Neural cell (in vitro differentiated cells): ENCODE measurements around the gene OTUB2. TPM values are rescaled to one million over a fixed set of nuclear protein-coding genes. Genes with fewer than 3 reads are reported as not detected.

Source experiments
- H2AFZ ChIP-seq: fragments of 200-600, 300-800 bp; sonication (generic), shearing (Covaris generic); 2 replicates; pipeline ENCODE4 v1.6.0; 2014; ENCODE audit warnings: low read depth, mild to moderate bottlenecking, antibody characterized with exemption, low read length, moderate library complexity
- H3F3A ChIP-seq: fragments of 200-600 bp; shearing (Covaris generic); 2 replicates; pipeline ENCODE4 v1.6.1; 2016; ENCODE audit warnings: mild to moderate bottlenecking, moderate library complexity, mixed read lengths, antibody characterized with exemption, low read length; ENCODE audit not compliant: insufficient read depth, poor library complexity, severe bottlenecking
- H3K27ac ChIP-seq: fragments of 200-600, 300-800 bp; sonication (generic), shearing (Covaris generic); 2 replicates; pipeline ENCODE4 v1.5.1; 2014; ENCODE audit warnings: mild to moderate bottlenecking, low read length, moderate library complexity
- H3K27me3 ChIP-seq: fragments of 300-800, 200-600 bp; sonication (generic), shearing (Covaris generic); 2 replicates; pipeline ENCODE4 v1.6.0; 2014; ENCODE audit warnings: mild to moderate bottlenecking, low read depth, low read length, moderate library complexity; ENCODE audit not compliant: insufficient read depth
- H3K36me3 ChIP-seq: fragments of 300-800, 200-600 bp; sonication (generic), shearing (Covaris generic); 2 replicates; pipeline ENCODE4 v1.5.1; 2014; ENCODE audit warnings: mild to moderate bottlenecking, antibody characterized with exemption, low read length, moderate library complexity; ENCODE audit not compliant: insufficient read depth
- H3K4me2 ChIP-seq: fragments of 300-800, 200-600 bp; sonication (generic), shearing (Covaris generic); 2 replicates; pipeline ENCODE4 v1.6.0; 2014; ENCODE audit warnings: mild to moderate bottlenecking, low read length
- H3K4me3 ChIP-seq: fragments of 300-800, 200-600 bp; sonication (generic), shearing (Covaris generic); 2 replicates; pipeline ENCODE4 v1.5.1; 2014; ENCODE audit warnings: mild to moderate bottlenecking, low read length, moderate library complexity
- H3K79me2 ChIP-seq: fragments of 200-600 bp; shearing (Covaris generic); replicated peaks from 2 replicates; pipeline ENCODE4 v1.6.0; 2014; ENCODE audit warnings: mild to moderate bottlenecking, low read length, moderate library complexity; ENCODE audit not compliant: insufficient read depth
- H3K9ac ChIP-seq: fragments of 300-800, 200-600 bp; sonication (generic), shearing (Covaris generic); 2 replicates; pipeline ENCODE4 v1.6.1; 2016; ENCODE audit warnings: mild to moderate bottlenecking, low read length, mixed read lengths
- H3K9me2 ChIP-seq: fragments of 200-600 bp; shearing (Covaris generic); 2 replicates; pipeline ENCODE4 v1.6.1; 2016; ENCODE audit warnings: mild to moderate bottlenecking, low read length, mixed read lengths; ENCODE audit not compliant: insufficient read depth
- H3K9me3 ChIP-seq: fragments of 200-600, 300-800 bp; sonication (generic), shearing (Covaris generic); 2 replicates; pipeline ENCODE4 v1.6.1; 2016; ENCODE audit warnings: mild to moderate bottlenecking, mixed run types, low read length, moderate library complexity, mixed read lengths
- H4K20me1 ChIP-seq: fragments of 200-600 bp; shearing (Covaris generic); 2 replicates; pipeline ENCODE4 v1.6.1; 2016; ENCODE audit warnings: mild to moderate bottlenecking, mixed run types; ENCODE audit not compliant: insufficient read depth
- CTCF ChIP-seq: fragments of 450-650 bp; IDR thresholded peaks from 2 replicates; pipeline ENCODE4 v1.5.1; 2014; ENCODE audit warnings: antibody characterized with exemption, mild to moderate bottlenecking, moderate library complexity; ENCODE audit not compliant: poor library complexity, severe bottlenecking
- EP300 ChIP-seq: fragments of 450-650 bp; conservative IDR thresholded peaks from 2 replicates; pipeline ENCODE4 v1.6.1; 2014; ENCODE audit warnings: antibody characterized with exemption, mild to moderate bottlenecking, moderate library complexity; ENCODE audit not compliant: poor library complexity, severe bottlenecking
- EZH2 ChIP-seq: fragments of 200-600, 300-800 bp; shearing (Covaris generic), sonication (generic); IDR thresholded peaks from 2 replicates; pipeline ENCODE4 v1.6.1; 2014; ENCODE audit warnings: antibody characterized with exemption, low read length, borderline replicate concordance, mild to moderate bottlenecking; ENCODE audit not compliant: insufficient read depth, poor library complexity, severe bottlenecking
- MXI1 ChIP-seq: fragments of 450-650 bp; conservative IDR thresholded peaks from 2 replicates; pipeline ENCODE4 v1.6.1; 2014; ENCODE audit warnings: antibody characterized with exemption, mild to moderate bottlenecking; ENCODE audit not compliant: poor library complexity, severe bottlenecking
- POLR2AphosphoS5 ChIP-seq: IDR thresholded peaks from 2 replicates; pipeline ENCODE4 v1.6.1; 2012
- RAD21 ChIP-seq: fragments of 450-650 bp; conservative IDR thresholded peaks from 2 replicates; pipeline ENCODE4 v1.6.1; 2014; ENCODE audit warnings: antibody characterized with exemption, mild to moderate bottlenecking, moderate library complexity
- REST ChIP-seq: IDR thresholded peaks from 2 replicates; pipeline ENCODE4 v1.6.1; 2012; ENCODE audit warnings: borderline replicate concordance
- SMC3 ChIP-seq: fragments of 450-650 bp; conservative IDR thresholded peaks from 2 replicates; pipeline ENCODE4 v1.6.1; 2014; ENCODE audit warnings: antibody characterized with exemption, mild to moderate bottlenecking, moderate library complexity; ENCODE audit not compliant: poor library complexity
- TAF1 ChIP-seq: IDR thresholded peaks from 2 replicates; pipeline ENCODE4 v1.6.1; 2012; ENCODE audit warnings: low read depth
- polyA plus RNA-seq: library from polyadenylated mRNA; depleted of rRNA; stranded (reverse); fragments of >200 nt; gene quantifications from 2 replicates; pipeline ENCODE4 v1.2.3, GENCODE V29; 2014

Gene OTUB2
- polyA plus RNA-seq, 1 donor from 2014 or later = 2.5 TPM

GRCh38 chr14:94025720-94026119, 420 bp upstream of the OTUB2 start:
- no peak overlapping the region for H3K4me2 ChIP-seq
- H3K9me2 ChIP-seq = no peaks in the 10 kb centered on the region
- peak overlapping the region; percentile 12 for H2AFZ ChIP-seq

GRCh38 chr14:94026889-94027469, 839 bp downstream of the OTUB2 start:
- H3K9me3 ChIP-seq = no peaks in the 10 kb centered on the region
- peak overlapping the region; percentile 80 for H3K4me3 ChIP-seq
- H3K27ac ChIP-seq = no peak overlapping the region
- H3K79me2 ChIP-seq = no peaks in the 10 kb centered on the region
- no peak overlapping the region for H3K4me2 ChIP-seq
- H3F3A ChIP-seq = no peaks in the 10 kb centered on the region
- H3K27me3 ChIP-seq = no peaks in the 10 kb centered on the region
- H2AFZ ChIP-seq = no peak overlapping the region
- H4K20me1 ChIP-seq = no peaks in the 10 kb centered on the region
- no peaks in the 10 kb centered on the region for H3K36me3 ChIP-seq
- no peaks in the 10 kb centered on the region for H3K9me2 ChIP-seq
- H3K9ac ChIP-seq = peak overlapping the region; percentile 74
- no peak for TF ChIP-seq EZH2
- TF ChIP-seq POLR2AphosphoS5 = no peak
- no peak for TF ChIP-seq RAD21
- no peak for TF ChIP-seq EP300
- no peak for TF ChIP-seq TAF1
- TF ChIP-seq SMC3 = no peak
- no peak for TF ChIP-seq REST

More at GRCh38 chr14:94025720-94026119, 420 bp upstream of the OTUB2 start:
- no peaks in the 10 kb centered on the region for H3K36me3 ChIP-seq
- peak overlapping the region; percentile 80 for H3K4me3 ChIP-seq
- H4K20me1 ChIP-seq = no peaks in the 10 kb centered on the region
- no peak overlapping the region for H3K9ac ChIP-seq
- H3K27me3 ChIP-seq = no peaks in the 10 kb centered on the region
- H3F3A ChIP-seq = no peaks in the 10 kb centered on the region
- no peak for TF ChIP-seq CTCF
- TF ChIP-seq TAF1 = no peak
- TF ChIP-seq SMC3 = no peak
- no peak for TF ChIP-seq MXI1
- TF ChIP-seq RAD21 = no peak
- TF ChIP-seq REST = no peak
- TF ChIP-seq EZH2 = no peak
- TF ChIP-seq POLR2AphosphoS5 = no peak
- no peak for TF ChIP-seq EP300
- no peaks in the 10 kb centered on the region for H3K79me2 ChIP-seq
- no peak overlapping the region for H3K27ac ChIP-seq
- H3K9me3 ChIP-seq = no peaks in the 10 kb centered on the region
